DOHH2 (cell line): ENCODE measurements around the gene EIF2S2.

ENCODE experiments used
- EZH2phosphoT487 ChIP-seq: fragments of 200-600 bp; sonication (generic); IDR thresholded peaks from 2 replicates; pipeline ENCODE4 v1.6.1; 2017; ENCODE audit warnings: borderline replicate concordance, mild to moderate bottlenecking, antibody characterized with exemption, low read length, moderate library complexity, mixed read lengths
- TF ChIP-seq, protein P1 (sequence below): fragments of 200-600 bp; sonication (generic); IDR thresholded peaks from one replicate; pipeline ENCODE4 v1.5.1; 2014; ENCODE audit warnings: antibody characterized with exemption, mild to moderate bottlenecking, low read depth, low read length; ENCODE audit not compliant: poor library complexity, severe bottlenecking

DNA sequence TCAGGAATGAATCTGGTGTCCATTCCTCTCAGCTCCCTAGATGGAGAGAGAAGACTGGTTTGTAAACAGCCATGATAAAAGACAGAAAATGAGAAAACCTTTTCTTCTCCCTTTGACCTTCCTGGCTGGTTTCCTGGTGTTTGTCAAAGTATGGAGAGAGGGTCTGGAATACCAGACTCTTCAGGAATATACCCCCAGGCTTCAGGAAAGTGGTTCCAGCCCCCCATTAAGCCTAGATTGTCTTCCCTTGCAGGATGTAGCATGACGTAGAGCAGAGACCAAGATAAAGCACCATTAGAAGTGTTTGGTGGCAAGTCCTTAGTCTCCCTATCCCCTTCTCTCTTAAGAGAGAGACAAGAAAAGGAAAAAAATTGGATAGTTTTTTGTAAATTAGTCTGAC is 51.1 kb downstream of the EIF2S2 start:
- TF ChIP-seq, protein P1, sequence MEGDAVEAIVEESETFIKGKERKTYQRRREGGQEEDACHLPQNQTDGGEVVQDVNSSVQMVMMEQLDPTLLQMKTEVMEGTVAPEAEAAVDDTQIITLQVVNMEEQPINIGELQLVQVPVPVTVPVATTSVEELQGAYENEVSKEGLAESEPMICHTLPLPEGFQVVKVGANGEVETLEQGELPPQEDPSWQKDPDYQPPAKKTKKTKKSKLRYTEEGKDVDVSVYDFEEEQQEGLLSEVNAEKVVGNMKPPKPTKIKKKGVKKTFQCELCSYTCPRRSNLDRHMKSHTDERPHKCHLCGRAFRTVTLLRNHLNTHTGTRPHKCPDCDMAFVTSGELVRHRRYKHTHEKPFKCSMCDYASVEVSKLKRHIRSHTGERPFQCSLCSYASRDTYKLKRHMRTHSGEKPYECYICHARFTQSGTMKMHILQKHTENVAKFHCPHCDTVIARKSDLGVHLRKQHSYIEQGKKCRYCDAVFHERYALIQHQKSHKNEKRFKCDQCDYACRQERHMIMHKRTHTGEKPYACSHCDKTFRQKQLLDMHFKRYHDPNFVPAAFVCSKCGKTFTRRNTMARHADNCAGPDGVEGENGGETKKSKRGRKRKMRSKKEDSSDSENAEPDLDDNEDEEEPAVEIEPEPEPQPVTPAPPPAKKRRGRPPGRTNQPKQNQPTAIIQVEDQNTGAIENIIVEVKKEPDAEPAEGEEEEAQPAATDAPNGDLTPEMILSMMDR = no peak
- TF ChIP-seq EZH2phosphoT487 = no peak
